SH-SY5Y (cell line): ENCODE results near the gene SF3B6.

Source experiments
- GATA2 ChIP-seq: IDR thresholded peaks from 2 replicates; pipeline ENCODE4 v1.6.1; 2011; ENCODE audit warnings: mild to moderate bottlenecking, low read depth, low read length
- GATA3 ChIP-seq: IDR thresholded peaks from 2 replicates; pipeline ENCODE4 v1.6.1; 2011; ENCODE audit warnings: low read depth, mild to moderate bottlenecking, low read length, moderate library complexity

- TF ChIP-seq GATA2 (no peak), GATA3 (no peak)
Measured at GRCh38 chr2:24110660-24111303, 34.7 kb upstream of the SF3B6 start.
